Measurements from ENCODE around the gene KIRREL3. TPM values are rescaled to one million over a fixed set of nuclear protein-coding genes. Genes with fewer than 3 reads are reported as not detected.

Gene KIRREL3
- total and polyA plus RNA-seq, 9 of the 15 experiments (the other 6 are each of a cell fraction or from before 2014, with no cell fraction given), result 0.04 to 0.10 TPM; not detected in 7

- ChIA-PET POLR2A (no interaction called here), CTCF (ENCODE audit: low intra/inter-chr PET ratio) (no interaction called here)
- H3K79me2 ChIP-seq (ENCODE audit: control insufficient read depth, insufficient read depth, low read length), result no peaks in the 10 kb centered on the region
- intact Hi-C loops (cut with micrococcal nuclease) (no loop called here), in situ Hi-C loops (cut with MboI) (loop anchor here (25.0 kb wide), 1 partner anchor 280 kb away; no protein-coding TSS in a partner anchor)
- no peaks in the 10 kb centered on the region for H3K36me3 ChIP-seq (ENCODE audit: control insufficient read depth, insufficient read depth, low read length)
- no TSS peak for BruUV-seq (replicated peaks)
- H4K20me1 ChIP-seq (replicated peaks; ENCODE audit: control insufficient read depth, insufficient read depth, low read length), result no peaks in the 10 kb centered on the region; the same call in 1 of the 2 replicates
- H3K4me1 ChIP-seq (replicated peaks in 1 of 2; ENCODE audit: control insufficient read depth in 2 of 2, insufficient read depth in 2 of 2, low read length in 2 of 2), result peaks cover 0 to 7% of the 10 kb centered on the region in 2 experiments; a peak in 2 of 5 replicates
- no peak overlapping the region for H3K4me2 ChIP-seq (ENCODE audit: insufficient read depth, low read length)
- H2AFZ ChIP-seq (ENCODE audit: low read depth, low read length), result no peak overlapping the region
- H3K9ac ChIP-seq (ENCODE audit: insufficient read depth in 1 of 2, low read depth in 2 of 2, low read length in 2 of 2), result no peak overlapping the region
- ATAC-seq (no peak), FAIRE-seq (no peak), DNase-seq (ENCODE audit: extremely low read depth in 1 of 4, low spot score in 3 of 4) (no peak)
- H3K9me3 ChIP-seq (replicated peaks; ENCODE audit: control insufficient read depth, insufficient read depth, low read depth, low read length), result no peaks in the 10 kb centered on the region
- peaks cover 2 to 21% of the 10 kb centered on the region in 2 experiments; a peak in 2 of 5 replicates for H3K27me3 ChIP-seq (ENCODE audit: control insufficient read depth in 2 of 2, insufficient read depth in 2 of 2, low read length in 2 of 2)
- H3K9me1 ChIP-seq (ENCODE audit: control insufficient read depth, insufficient read depth, low read length), result no peaks in the 10 kb centered on the region
- H3K27ac ChIP-seq (ENCODE audit: extremely low read depth, low read depth, low read length), result no peak overlapping the region
- no peak overlapping the region for H3K4me3 ChIP-seq
- 0% methylated on average over 2 of the region's 2 CpGs for WGBS (ENCODE audit: insufficient coverage, low coverage, missing lambda C conversion rate)
- TF ChIP-seq ZNF584 (CRISPR knock-in tag; IDR thresholded peaks at IDR 0.05; ENCODE audit: low read depth) (no peak), CHD4 (IDR thresholded peaks at IDR 0.05; ENCODE audit: insufficient read depth, insufficient replicate concordance, low read depth, low read length, poor library complexity, severe bottlenecking) (no peak), CBFA2T3 (IDR thresholded peaks at IDR 0.05) (no peak), ZNF764 (CRISPR knock-in tag; IDR thresholded peaks at IDR 0.05; ENCODE audit: low read depth) (no peak), HNRNPH1 (optimal IDR thresholded peaks at IDR 0.05; ENCODE audit: low read depth, low read length) (no peak), ZNF407 (IDR thresholded peaks at IDR 0.05; ENCODE audit: low read depth) (no peak), E2F6 (IDR thresholded peaks at IDR 0.05; ENCODE audit: borderline replicate concordance in 1 of 2, extremely low read depth in 1 of 2, insufficient read depth in 1 of 2, insufficient read length in 1 of 2, low read depth in 1 of 2, low read length in 1 of 2, poor library complexity in 1 of 2, severe bottlenecking in 1 of 2) (no peak), UBTF (IDR thresholded peaks at IDR 0.05; ENCODE audit: borderline replicate concordance in 1 of 2, low read depth in 2 of 2, low read length in 2 of 2) (no peak)
These were observed 293.1 kb downstream of the KIRREL3 start for GRCh38 chr11:126707498-126707897.

Data from K562 (cell line).